Vagina (tissue), 2 donors: Measurements from ENCODE around the gene DYNLT4. TPM values are rescaled to one million over a fixed set of nuclear protein-coding genes. Genes with fewer than 3 reads are reported as not detected.
A peak's percentile ranks its signal among the peaks of the same experiment; 100 is the strongest.

ENCODE experiments used
- DNase-seq, 2 donors: peaks; one replicate each; pipeline ENCODE4 v3.0.0-alpha.2; 2017; ENCODE audit errors: extremely low spot score in 2 of 2
- H3K27ac ChIP-seq: fragments of 200-600 bp; sonication (generic); one replicate; pipeline ENCODE4 v1.5.1; 2019
- H3K27me3 ChIP-seq: fragments of 200-600 bp; sonication (generic); one replicate; pipeline ENCODE4 v1.5.1; 2019
- H3K36me3 ChIP-seq, 2 donors: fragments of 200-600 bp; sonication (generic); one replicate each; pipeline ENCODE4 v1.5.1; 2017 to 2019
- H3K4me1 ChIP-seq: fragments of 200-600 bp; sonication (generic); one replicate; pipeline ENCODE4 v1.5.1; 2019
- H3K4me3 ChIP-seq, 2 donors: fragments of 200-600 bp; sonication (generic); 1 replicate in 1 of 2; 2 replicates in 1 of 2; pipeline ENCODE4 v1.5.1; 2016 to 2019
- H3K9me3 ChIP-seq: fragments of 200-600 bp; sonication (generic); one replicate; pipeline ENCODE4 v1.5.1; 2019
- CTCF ChIP-seq, 3 experiments: fragments of 450-650 bp in 2 of 3; fragments of 200-600 bp in 1 of 3; sonication (generic) in 1 of 3; IDR thresholded peaks; one replicate each; pipeline ENCODE4 v1.5.1; 2017 to 2019; ENCODE audit warnings: antibody characterized with exemption in 3 of 3, mild to moderate bottlenecking in 2 of 3, moderate library complexity in 2 of 3
- POLR2A ChIP-seq, 2 donors: fragments of 450-650 bp; IDR thresholded peaks; one replicate each; pipeline ENCODE4 v1.6.1; 2017; ENCODE audit warnings: antibody characterized with exemption in 2 of 2, mild to moderate bottlenecking in 2 of 2, moderate library complexity in 2 of 2
- POLR2AphosphoS5 ChIP-seq, 2 donors: sonication (generic); formaldehyde crosslinking; IDR thresholded peaks; one replicate each; pipeline ENCODE4 v1.9.0; 2017; ENCODE audit warnings: antibody characterized with exemption in 2 of 2, mild to moderate bottlenecking in 2 of 2, low read depth in 1 of 2; ENCODE audit not compliant: insufficient read depth in 1 of 2
- intact Hi-C: fragments of 100-400 bp; cut with DNase I; formaldehyde crosslinking; loops from one replicate; pipeline ENCODE4 v1.15.1; 2023
- total RNA-seq: library from RNA; depleted of rRNA; stranded (reverse); fragments of >200 nt; gene quantifications from one replicate; pipeline ENCODE4 v1.2.3, GENCODE V29; 2016

The DYNLT4 gene
- total RNA-seq, 1 donor from 2014 or later = not detected

- peak overlapping the region; percentile 50 for H3K27ac ChIP-seq
- H3K9me3 ChIP-seq = no peaks in the 10 kb centered on the region
- no peaks in the 10 kb centered on the region for H3K27me3 ChIP-seq
- TF ChIP-seq CTCF (IDR thresholded peaks at IDR 0.05) (no peak), POLR2AphosphoS5 (IDR thresholded peaks at IDR 0.05; ENCODE audit: insufficient read depth in 1 of 2, low read depth in 1 of 2) (no peak), POLR2A (IDR thresholded peaks at IDR 0.05) (no peak)
- H3K4me3 ChIP-seq = peak overlapping the region; percentile 51 to 57
- peaks cover 33% of the 10 kb centered on the region for H3K4me1 ChIP-seq
- peaks cover 0 to 16% of the 10 kb centered on the region in 2 donors for H3K36me3 ChIP-seq
- intact Hi-C loops = loop anchor here (5.0 kb wide), 1 partner anchor 203 kb away; the partner anchor contains the start of gene EIF2B3
- no peak for DNase-seq
These were observed 22.8 kb downstream of the DYNLT4 start for GRCh38 chr1:44784094-44785028.

- Histone ChIP-seq H3K36me3 (peaks cover 0 to 20% of the 10 kb centered on the region in 2 donors), H3K4me1 (peaks cover 33% of the 10 kb centered on the region), H3K27ac (no peak overlapping the region), H3K4me3 (peak overlapping the region; percentile 51 to 57), H3K27me3 (no peaks in the 10 kb centered on the region), H3K9me3 (no peaks in the 10 kb centered on the region)
- intact Hi-C loops = no loop called here
- TF ChIP-seq POLR2AphosphoS5 (IDR thresholded peaks at IDR 0.05; ENCODE audit: insufficient read depth in 1 of 2, low read depth in 1 of 2) (no peak), POLR2A (IDR thresholded peaks at IDR 0.05) (no peak), CTCF (IDR thresholded peaks at IDR 0.05) (no peak)
- DNase-seq = no peak
These were observed 23.5 kb downstream of the DYNLT4 start for GRCh38 chr1:44783697-44784093.

- H3K4me3 ChIP-seq = no peak overlapping the region
- intact Hi-C loops = no loop called here
- TF ChIP-seq POLR2A (IDR thresholded peaks at IDR 0.05) = no peak
- TF ChIP-seq POLR2AphosphoS5 (IDR thresholded peaks at IDR 0.05; ENCODE audit: insufficient read depth in 1 of 2, low read depth in 1 of 2) = no peak
- TF ChIP-seq CTCF (IDR thresholded peaks at IDR 0.05) = no peak
- H3K36me3 ChIP-seq = peaks cover 0 to 39% of the 10 kb centered on the region in 2 donors
- no peak for DNase-seq
- no peaks in the 10 kb centered on the region for H3K27me3 ChIP-seq
- no peaks in the 10 kb centered on the region for H3K9me3 ChIP-seq
- peaks cover 42% of the 10 kb centered on the region for H3K4me1 ChIP-seq
- no peak overlapping the region for H3K27ac ChIP-seq
These were observed 26.5 kb downstream of the DYNLT4 start for GRCh38 chr1:44780583-44781121.

- Histone ChIP-seq H3K27me3 (no peaks in the 10 kb centered on the region), H3K4me3 (no peak overlapping the region), H3K27ac (no peak overlapping the region), H3K9me3 (no peaks in the 10 kb centered on the region), H3K36me3 (peaks cover 0 to 39% of the 10 kb centered on the region in 2 donors), H3K4me1 (peaks cover 31% of the 10 kb centered on the region)
- TF ChIP-seq CTCF (IDR thresholded peaks at IDR 0.05) (no peak), POLR2AphosphoS5 (IDR thresholded peaks at IDR 0.05; ENCODE audit: insufficient read depth in 1 of 2, low read depth in 1 of 2) (no peak), POLR2A (IDR thresholded peaks at IDR 0.05) (no peak)
- no peak for DNase-seq
- intact Hi-C loops = loop anchor here (5.0 kb wide), 1 partner anchor 42 kb away; the partner anchor contains the start of gene KIF2C
These were observed 28.2 kb downstream of the DYNLT4 start for GRCh38 chr1:44778705-44779576.
